Panc1 (cell line): ENCODE measurements around the gene RAP1B. TPM values are rescaled to one million over a fixed set of nuclear protein-coding genes. Genes with fewer than 3 reads are reported as not detected.

Experiments used
- ATAC-seq: fragments of 200-7000 bp; cut with Tn5 transposase; 2 replicates; pipeline ENCODE4 v1.9.1; 2020; ENCODE audit warnings: mild to moderate bottlenecking, moderate library complexity
- BruUV-seq: library from RNA; stranded (reverse); fragments of 400-500 nt; replicated peaks from 2 replicates; lab custom pipeline; 2021; lab: Mats Ljungman, UMichigan
- CTCF ChIA-PET: fragments of 300-600 bp; sonication (Branson Sonifier 250); formaldehyde crosslinking; loops from one replicate; lab custom pipeline; 2022; ENCODE audit warnings: antibody characterized with exemption; lab: Charles Lee
- POLR2A ChIA-PET: fragments of 300-600 bp; sonication (Branson Sonifier 250); formaldehyde crosslinking; loops from one replicate; lab custom pipeline; 2022; ENCODE audit warnings: antibody characterized with exemption; lab: Charles Lee
- DNase-seq: peaks from one replicate; pipeline ENCODE4 v3.0.0-alpha.2; 2010; ENCODE audit warnings: low read depth, low spot score
- H3K27ac ChIP-seq: 2 replicates; pipeline ENCODE4 v1.5.1; 2011; ENCODE audit warnings: mild to moderate bottlenecking, low read length, inconsistent platforms
- H3K27me3 ChIP-seq: fragments of 200-500 bp; sonication (Bioruptor generic); 2 replicates; pipeline ENCODE4 v1.6.0; 2014; ENCODE audit warnings: low read length, inconsistent platforms; ENCODE audit not compliant: control insufficient read depth, insufficient read depth
- H3K36me3 ChIP-seq: fragments of 200-500 bp; sonication (Bioruptor generic); 2 replicates; pipeline ENCODE4 v1.5.1; 2014; ENCODE audit warnings: inconsistent platforms, mild to moderate bottlenecking, low read length, moderate library complexity; ENCODE audit not compliant: control insufficient read depth, insufficient read depth
- H3K4me1 ChIP-seq: 2 replicates; pipeline ENCODE4 v1.5.1; 2011; ENCODE audit warnings: inconsistent platforms, mild to moderate bottlenecking, low read length, moderate library complexity; ENCODE audit not compliant: control insufficient read depth, insufficient read depth
- H3K4me3 ChIP-seq, 2 experiments: 2 replicates each; pipeline ENCODE4 v1.5.1; 2011 to 2012; ENCODE audit warnings: low read depth in 2 of 2, low read length in 2 of 2, mild to moderate bottlenecking in 2 of 2, inconsistent platforms in 1 of 2, moderate library complexity in 1 of 2
- H3K9me3 ChIP-seq: fragments of 200-500 bp; sonication (Bioruptor generic); 2 replicates; pipeline ENCODE4 v1.5.1; 2014; ENCODE audit warnings: low read depth, mild to moderate bottlenecking, inconsistent platforms, low read length, moderate library complexity; ENCODE audit not compliant: control insufficient read depth, insufficient read depth
- POLR2AphosphoS5 ChIP-seq: IDR thresholded peaks from 2 replicates; pipeline ENCODE4 v1.6.1; 2012; ENCODE audit warnings: mild to moderate bottlenecking, low read depth, low read length, moderate library complexity
- SIN3A ChIP-seq: IDR thresholded peaks from 2 replicates; pipeline ENCODE4 v1.6.1; 2012; ENCODE audit warnings: low read depth, mild to moderate bottlenecking, low read length, moderate library complexity, borderline replicate concordance; ENCODE audit not compliant: insufficient read depth
- TCF7L2 ChIP-seq: IDR thresholded peaks from 2 replicates; pipeline ENCODE4 v1.6.1; 2011; ENCODE audit warnings: mild to moderate bottlenecking, low read depth, low read length, inconsistent platforms
- in situ Hi-C: cut with HindIII; loops from 2 replicates; pipeline ENCODE4 v1.10.0; 2016; ENCODE audit warnings: low sequenced_read_pairs, low pct_unique_long_range_greater_than_20kb
- intact Hi-C: fragments of 100-400 bp; cut with micrococcal nuclease; formaldehyde crosslinking; loops from one replicate; pipeline ENCODE4 v1.10.0; 2022; ENCODE audit not compliant: unreplicated experiment
- total RNA-seq: library from RNA; stranded (reverse); gene quantifications from one replicate; pipeline ENCODE4 v1.2.1, GENCODE V29; 2021; ENCODE audit not compliant: unreplicated experiment
- TF ChIP-seq, protein P1 (sequence below): fragments of 450-650 bp; IDR thresholded peaks from 2 replicates; pipeline ENCODE4 v1.5.1; 2017; ENCODE audit warnings: mild to moderate bottlenecking
- TF ChIP-seq, protein P2 (sequence below), 2 experiments: IDR thresholded peaks; 2 replicates each; pipeline ENCODE4 v1.6.1; 2011 to 2012; ENCODE audit warnings: low read depth in 2 of 2, control low read depth in 1 of 2, low read length in 1 of 2, mild to moderate bottlenecking in 1 of 2, moderate library complexity in 1 of 2; ENCODE audit not compliant: insufficient read depth in 1 of 2

RAP1B gene
- total RNA-seq, 1 experiment from 2014 or later: 328 TPM

DNA sequence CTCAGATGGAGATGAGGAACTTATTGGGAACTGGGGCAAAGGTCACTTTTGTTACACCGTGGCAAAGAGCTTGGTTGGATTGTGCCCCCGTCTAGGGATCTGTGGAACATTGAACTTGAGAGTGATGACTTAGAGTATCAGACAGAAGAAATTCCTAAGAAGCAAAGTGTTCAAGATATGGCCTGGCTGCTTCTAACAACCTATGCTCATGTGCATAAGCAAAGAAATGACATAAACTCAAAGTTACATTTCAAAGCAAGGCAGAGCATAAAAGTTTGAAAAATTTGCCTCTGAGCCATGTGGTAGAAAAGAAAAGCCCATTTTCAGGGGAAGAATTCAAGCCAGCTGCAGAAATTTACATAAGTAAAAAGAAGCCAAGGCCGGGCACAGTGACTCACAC lies 21.5 kb upstream of the RAP1B start:
- TF ChIP-seq, protein P1, sequence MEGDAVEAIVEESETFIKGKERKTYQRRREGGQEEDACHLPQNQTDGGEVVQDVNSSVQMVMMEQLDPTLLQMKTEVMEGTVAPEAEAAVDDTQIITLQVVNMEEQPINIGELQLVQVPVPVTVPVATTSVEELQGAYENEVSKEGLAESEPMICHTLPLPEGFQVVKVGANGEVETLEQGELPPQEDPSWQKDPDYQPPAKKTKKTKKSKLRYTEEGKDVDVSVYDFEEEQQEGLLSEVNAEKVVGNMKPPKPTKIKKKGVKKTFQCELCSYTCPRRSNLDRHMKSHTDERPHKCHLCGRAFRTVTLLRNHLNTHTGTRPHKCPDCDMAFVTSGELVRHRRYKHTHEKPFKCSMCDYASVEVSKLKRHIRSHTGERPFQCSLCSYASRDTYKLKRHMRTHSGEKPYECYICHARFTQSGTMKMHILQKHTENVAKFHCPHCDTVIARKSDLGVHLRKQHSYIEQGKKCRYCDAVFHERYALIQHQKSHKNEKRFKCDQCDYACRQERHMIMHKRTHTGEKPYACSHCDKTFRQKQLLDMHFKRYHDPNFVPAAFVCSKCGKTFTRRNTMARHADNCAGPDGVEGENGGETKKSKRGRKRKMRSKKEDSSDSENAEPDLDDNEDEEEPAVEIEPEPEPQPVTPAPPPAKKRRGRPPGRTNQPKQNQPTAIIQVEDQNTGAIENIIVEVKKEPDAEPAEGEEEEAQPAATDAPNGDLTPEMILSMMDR: no peak
- TF ChIP-seq POLR2AphosphoS5: no peak
- TF ChIP-seq, protein P2, sequence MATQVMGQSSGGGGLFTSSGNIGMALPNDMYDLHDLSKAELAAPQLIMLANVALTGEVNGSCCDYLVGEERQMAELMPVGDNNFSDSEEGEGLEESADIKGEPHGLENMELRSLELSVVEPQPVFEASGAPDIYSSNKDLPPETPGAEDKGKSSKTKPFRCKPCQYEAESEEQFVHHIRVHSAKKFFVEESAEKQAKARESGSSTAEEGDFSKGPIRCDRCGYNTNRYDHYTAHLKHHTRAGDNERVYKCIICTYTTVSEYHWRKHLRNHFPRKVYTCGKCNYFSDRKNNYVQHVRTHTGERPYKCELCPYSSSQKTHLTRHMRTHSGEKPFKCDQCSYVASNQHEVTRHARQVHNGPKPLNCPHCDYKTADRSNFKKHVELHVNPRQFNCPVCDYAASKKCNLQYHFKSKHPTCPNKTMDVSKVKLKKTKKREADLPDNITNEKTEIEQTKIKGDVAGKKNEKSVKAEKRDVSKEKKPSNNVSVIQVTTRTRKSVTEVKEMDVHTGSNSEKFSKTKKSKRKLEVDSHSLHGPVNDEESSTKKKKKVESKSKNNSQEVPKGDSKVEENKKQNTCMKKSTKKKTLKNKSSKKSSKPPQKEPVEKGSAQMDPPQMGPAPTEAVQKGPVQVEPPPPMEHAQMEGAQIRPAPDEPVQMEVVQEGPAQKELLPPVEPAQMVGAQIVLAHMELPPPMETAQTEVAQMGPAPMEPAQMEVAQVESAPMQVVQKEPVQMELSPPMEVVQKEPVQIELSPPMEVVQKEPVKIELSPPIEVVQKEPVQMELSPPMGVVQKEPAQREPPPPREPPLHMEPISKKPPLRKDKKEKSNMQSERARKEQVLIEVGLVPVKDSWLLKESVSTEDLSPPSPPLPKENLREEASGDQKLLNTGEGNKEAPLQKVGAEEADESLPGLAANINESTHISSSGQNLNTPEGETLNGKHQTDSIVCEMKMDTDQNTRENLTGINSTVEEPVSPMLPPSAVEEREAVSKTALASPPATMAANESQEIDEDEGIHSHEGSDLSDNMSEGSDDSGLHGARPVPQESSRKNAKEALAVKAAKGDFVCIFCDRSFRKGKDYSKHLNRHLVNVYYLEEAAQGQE (IDR thresholded peaks at IDR 0.05; ENCODE audit: insufficient read depth in 1 of 2, low read depth in 2 of 2, low read length in 1 of 2): no peak
- TF ChIP-seq TCF7L2: no peak
- TF ChIP-seq SIN3A: no peak
- intact Hi-C loops: no loop called here
- H3K27me3 ChIP-seq: no peaks in the 10 kb centered on the region
- H3K9me3 ChIP-seq: no peaks in the 10 kb centered on the region
- ChIA-PET POLR2A (no interaction called here), CTCF (no interaction called here)
- BruUV-seq: no TSS peak
- peaks cover 9% of the 10 kb centered on the region for H3K4me1 ChIP-seq
- ATAC-seq (no peak), DNase-seq (no peak)
- H3K27ac ChIP-seq: no peak overlapping the region
- in situ Hi-C loops: no loop called here
- no peak overlapping the region for H3K4me3 ChIP-seq
- H3K36me3 ChIP-seq: no peaks in the 10 kb centered on the region

DNA sequence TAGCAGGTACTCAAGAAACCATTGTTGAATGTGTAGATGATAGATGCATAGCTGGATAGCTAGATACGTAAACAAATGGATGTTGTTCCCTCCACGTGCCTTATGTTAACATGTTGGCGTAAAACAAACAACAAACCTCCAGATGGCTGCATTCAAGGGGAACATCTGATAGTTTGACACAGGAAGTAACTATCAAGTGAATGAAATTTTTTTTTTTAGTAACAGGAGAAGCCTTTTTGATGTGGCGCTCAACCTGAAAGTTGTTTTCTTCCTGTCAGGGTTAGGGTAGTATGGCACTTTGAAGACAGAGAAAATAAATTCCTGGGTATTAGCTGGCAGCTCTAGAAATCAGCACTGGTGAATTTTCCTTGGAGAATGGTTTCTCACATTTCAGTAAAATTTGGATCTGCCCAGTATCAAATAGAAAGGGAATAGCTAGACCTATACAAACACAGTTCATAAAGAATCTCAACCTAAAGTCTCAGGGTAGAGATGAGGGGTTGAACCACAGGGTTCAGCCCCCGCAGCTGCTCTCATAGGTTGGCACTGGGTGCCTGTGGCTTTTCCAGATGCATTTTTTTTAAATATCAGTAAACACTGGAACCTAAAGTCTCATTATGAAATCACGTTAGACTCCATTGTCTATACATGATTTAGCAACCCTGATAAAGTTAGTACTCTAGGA lies 18.8 kb upstream of the RAP1B start:
- H3K4me1 ChIP-seq: no peaks in the 10 kb centered on the region
- H3K4me3 ChIP-seq: no peak overlapping the region
- BruUV-seq: no TSS peak
- peak overlapping the region; percentile 20; the same call in 1 of the 2 replicates for H3K27ac ChIP-seq
- H3K9me3 ChIP-seq: no peaks in the 10 kb centered on the region
- ChIA-PET POLR2A (no interaction called here), CTCF (no interaction called here)
- TF ChIP-seq SIN3A (no peak), POLR2AphosphoS5 (no peak), TCF7L2 (no peak)
- TF ChIP-seq, protein P2 (IDR thresholded peaks at IDR 0.05; ENCODE audit: insufficient read depth in 1 of 2, low read depth in 2 of 2, low read length in 1 of 2): no peak
- TF ChIP-seq, protein P1: no peak
- intact Hi-C loops (no loop called here), in situ Hi-C loops (no loop called here)
- H3K36me3 ChIP-seq: no peaks in the 10 kb centered on the region
- no peak for ATAC-seq
- DNase-seq: no peak
- no peaks in the 10 kb centered on the region for H3K27me3 ChIP-seq
